IPS DF 6.9 (cell line): Measurements from ENCODE around the gene TMEM11.
A peak's percentile ranks its signal among the peaks of the same experiment; 100 is the strongest.

ENCODE experiments used
- DNase-seq: peaks from one replicate; pipeline ENCODE4 v3.0.0-alpha.2; 2013; ENCODE audit warnings: low read depth, low spot score
- H3K27ac ChIP-seq: one replicate; pipeline ENCODE4 v1.5.1; 2013; ENCODE audit warnings: low read length, control low read depth
- H3K27me3 ChIP-seq: 2 replicates; pipeline ENCODE4 v1.6.1; 2013; ENCODE audit warnings: mild to moderate bottlenecking, low read length; ENCODE audit not compliant: control insufficient read depth, insufficient read depth
- H3K36me3 ChIP-seq: 2 replicates; pipeline ENCODE4 v1.6.1; 2013; ENCODE audit warnings: low read length; ENCODE audit not compliant: control insufficient read depth, insufficient read depth
- H3K4me1 ChIP-seq: 2 replicates; pipeline ENCODE4 v1.6.1; 2013; ENCODE audit warnings: low read length; ENCODE audit not compliant: control insufficient read depth, insufficient read depth
- H3K4me3 ChIP-seq: 2 replicates; pipeline ENCODE4 v1.5.1; 2013; ENCODE audit warnings: mild to moderate bottlenecking, low read length
- H3K9me3 ChIP-seq: 2 replicates; pipeline ENCODE4 v1.6.1; 2013; ENCODE audit warnings: low read length, inconsistent platforms; ENCODE audit not compliant: control insufficient read depth, insufficient read depth
- WGBS: extraction: QIAGEN DNeasy Blood & Tissue Kit; methylation state at CpG from one replicate; pipeline ENCODE4 v1.1.7; 2013; ENCODE audit warnings: mixed read lengths, missing lambda C conversion rate; ENCODE audit not compliant: insufficient read length, insufficient coverage; 5-methylcytosine and 5-hydroxymethylcytosine counted together

TMEM11 gene

GRCh38 chr17:21223086-21223485 lies 9.1 kb upstream of the TMEM11 start:
- DNase-seq: no peak
- no peaks in the 10 kb centered on the region for H3K27me3 ChIP-seq
- H3K4me1 ChIP-seq: no peaks in the 10 kb centered on the region
- no peaks in the 10 kb centered on the region for H3K36me3 ChIP-seq
- H3K4me3 ChIP-seq: no peak overlapping the region
- H3K9me3 ChIP-seq: no peaks in the 10 kb centered on the region
- no peak overlapping the region for H3K27ac ChIP-seq
- no CpG with 5 or more reads among the region's 6 CpGs for WGBS

DNA sequence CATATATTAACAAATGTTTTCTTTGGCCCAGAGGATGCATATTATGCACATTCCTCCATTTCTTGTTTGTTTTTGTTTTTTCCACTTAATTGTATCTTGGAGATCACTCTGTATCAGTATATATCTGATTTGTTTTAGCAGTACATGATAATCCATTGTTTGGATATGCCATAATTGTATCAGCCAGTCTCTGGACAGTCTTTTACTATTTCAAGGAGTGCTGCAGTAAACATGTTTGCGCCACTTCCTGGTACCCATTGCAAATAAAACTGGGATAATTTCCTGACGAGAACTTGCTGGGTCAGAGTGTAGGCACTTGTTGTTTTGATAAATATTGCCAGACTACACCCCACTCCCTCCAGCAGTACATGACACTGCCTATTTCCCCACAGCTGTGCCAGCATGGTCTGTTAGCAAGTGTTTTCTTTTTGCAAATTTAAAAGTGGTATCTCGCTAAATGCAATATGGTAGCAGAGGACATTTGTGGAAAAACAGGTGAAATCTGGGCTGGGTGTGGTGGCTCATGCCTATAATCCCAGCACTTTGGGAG lies 4.9 kb upstream of the TMEM11 start:
- Histone ChIP-seq H3K4me1 (peaks cover 4% of the 10 kb centered on the region; the same call in 1 of the 2 replicates), H3K9me3 (no peaks in the 10 kb centered on the region), H3K27ac (no peak overlapping the region), H3K36me3 (no peaks in the 10 kb centered on the region), H3K27me3 (no peaks in the 10 kb centered on the region), H3K4me3 (no peak overlapping the region)
- no peak for DNase-seq
- WGBS: no CpG with 5 or more reads among the region's 3 CpGs

GRCh38 chr17:21218101-21218500 lies 4.1 kb upstream of the TMEM11 start:
- Histone ChIP-seq H3K4me3 (no peak overlapping the region), H3K27ac (no peak overlapping the region), H3K4me1 (peaks cover 4% of the 10 kb centered on the region; the same call in 1 of the 2 replicates), H3K36me3 (no peaks in the 10 kb centered on the region), H3K9me3 (no peaks in the 10 kb centered on the region), H3K27me3 (no peaks in the 10 kb centered on the region)
- WGBS: no CpG with 5 or more reads among the region's 3 CpGs
- no peak for DNase-seq

GRCh38 chr17:21217346-21217745 lies 3.4 kb upstream of the TMEM11 start:
- Histone ChIP-seq H3K4me3 (no peak overlapping the region), H3K27me3 (no peaks in the 10 kb centered on the region), H3K9me3 (no peaks in the 10 kb centered on the region), H3K27ac (no peak overlapping the region), H3K4me1 (peaks cover 4% of the 10 kb centered on the region; the same call in 1 of the 2 replicates), H3K36me3 (no peaks in the 10 kb centered on the region)
- DNase-seq: no peak
- no CpG with 5 or more reads among the region's 1 CpG for WGBS

GRCh38 chr17:21215935-21216334 lies 2.0 kb upstream of the TMEM11 start:
- no peak for DNase-seq
- WGBS: no CpG with 5 or more reads among the region's 6 CpGs
- Histone ChIP-seq H3K4me3 (no peak overlapping the region), H3K4me1 (peaks cover 4% of the 10 kb centered on the region; the same call in 1 of the 2 replicates), H3K27ac (no peak overlapping the region), H3K27me3 (no peaks in the 10 kb centered on the region), H3K36me3 (no peaks in the 10 kb centered on the region; the same call in 1 of the 2 replicates), H3K9me3 (no peaks in the 10 kb centered on the region)

- Histone ChIP-seq H3K9me3 (no peaks in the 10 kb centered on the region), H3K27me3 (no peaks in the 10 kb centered on the region), H3K36me3 (peaks cover 5% of the 10 kb centered on the region; the same call in 1 of the 2 replicates), H3K4me3 (peak overlapping the region; percentile 49; the same call in 1 of the 2 replicates), H3K4me1 (peaks cover 4% of the 10 kb centered on the region; the same call in 1 of the 2 replicates), H3K27ac (no peak overlapping the region)
- no peak for DNase-seq
- no CpG with 5 or more reads among the region's 23 CpGs for WGBS
Measured at GRCh38 chr17:21214777-21215541, 998 bp upstream of the TMEM11 start.

DNA sequence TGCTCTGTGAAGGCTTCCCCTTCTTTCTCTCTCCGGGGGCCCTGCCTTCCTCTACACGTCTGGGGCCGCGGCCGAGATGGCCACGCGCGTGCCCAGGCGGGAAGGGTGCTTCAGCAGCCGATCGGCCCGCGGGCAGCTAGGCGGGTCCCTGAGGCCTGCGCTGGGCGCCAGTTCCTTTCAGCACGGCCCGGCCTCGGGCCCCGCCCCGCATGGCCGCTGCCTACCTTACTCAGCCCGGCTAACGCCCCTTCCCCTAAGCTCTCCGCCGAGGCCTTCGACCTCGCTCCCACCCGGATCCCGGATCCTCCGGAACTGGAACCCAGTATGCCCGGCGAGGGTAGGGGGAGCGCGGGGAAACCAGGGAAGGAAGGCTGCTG lies 335 bp downstream of the TMEM11 start:
- DNase-seq: no peak
- H3K36me3 ChIP-seq: peaks cover 8% of the 10 kb centered on the region; the same call in 1 of the 2 replicates
- no CpG with 5 or more reads among the region's 35 CpGs for WGBS
- no peaks in the 10 kb centered on the region for H3K9me3 ChIP-seq
- no peaks in the 10 kb centered on the region for H3K27me3 ChIP-seq
- peaks cover 4% of the 10 kb centered on the region; the same call in 1 of the 2 replicates for H3K4me1 ChIP-seq
- H3K27ac ChIP-seq: no peak overlapping the region
- peak overlapping the region; percentile 95 for H3K4me3 ChIP-seq

DNA sequence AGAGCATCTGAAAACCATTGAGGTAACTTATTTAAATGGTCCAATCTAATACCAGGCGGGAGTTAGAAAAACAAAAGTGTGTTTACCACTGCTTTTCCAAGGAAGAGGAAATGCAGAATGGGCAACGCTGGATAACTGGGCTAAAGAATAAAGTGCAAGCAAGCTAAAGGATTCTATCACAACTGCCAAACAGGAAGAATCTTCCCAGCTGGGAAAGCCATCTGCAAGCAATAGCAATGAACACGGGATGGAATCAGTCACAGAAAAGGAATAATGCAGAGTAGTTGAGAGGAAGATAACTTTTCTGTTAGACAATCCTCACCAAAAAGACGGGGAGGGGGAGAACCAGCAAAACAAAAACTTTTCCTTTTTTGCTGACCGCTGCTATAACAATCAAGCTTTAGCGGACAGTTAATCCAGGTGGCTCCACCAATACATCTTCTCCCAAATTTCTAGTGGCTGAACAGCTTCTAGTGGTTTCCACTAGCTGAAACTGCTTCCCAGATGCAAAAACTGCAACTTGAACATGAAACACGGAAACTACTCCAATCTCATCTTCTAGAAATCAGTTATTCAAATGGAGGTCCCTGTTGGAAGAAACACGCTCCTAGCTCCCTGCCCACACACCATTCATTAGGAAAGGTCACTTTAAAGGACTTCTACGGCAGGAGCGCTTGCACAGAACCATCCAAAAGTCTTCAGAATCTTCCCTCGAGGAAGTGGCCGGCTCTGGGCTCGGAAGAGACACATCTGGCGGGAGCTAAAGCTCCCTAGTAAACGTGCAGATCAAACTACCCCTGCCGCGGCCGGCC lies 929 bp downstream of the TMEM11 start:
- Histone ChIP-seq H3K27ac (no peak overlapping the region), H3K27me3 (no peaks in the 10 kb centered on the region), H3K36me3 (peaks cover 12% of the 10 kb centered on the region; the same call in 1 of the 2 replicates), H3K4me3 (peak overlapping the region; percentile 95), H3K4me1 (peaks cover 4% of the 10 kb centered on the region; the same call in 1 of the 2 replicates), H3K9me3 (no peaks in the 10 kb centered on the region)
- no peak for DNase-seq
- no CpG with 5 or more reads among the region's 18 CpGs for WGBS

DNA sequence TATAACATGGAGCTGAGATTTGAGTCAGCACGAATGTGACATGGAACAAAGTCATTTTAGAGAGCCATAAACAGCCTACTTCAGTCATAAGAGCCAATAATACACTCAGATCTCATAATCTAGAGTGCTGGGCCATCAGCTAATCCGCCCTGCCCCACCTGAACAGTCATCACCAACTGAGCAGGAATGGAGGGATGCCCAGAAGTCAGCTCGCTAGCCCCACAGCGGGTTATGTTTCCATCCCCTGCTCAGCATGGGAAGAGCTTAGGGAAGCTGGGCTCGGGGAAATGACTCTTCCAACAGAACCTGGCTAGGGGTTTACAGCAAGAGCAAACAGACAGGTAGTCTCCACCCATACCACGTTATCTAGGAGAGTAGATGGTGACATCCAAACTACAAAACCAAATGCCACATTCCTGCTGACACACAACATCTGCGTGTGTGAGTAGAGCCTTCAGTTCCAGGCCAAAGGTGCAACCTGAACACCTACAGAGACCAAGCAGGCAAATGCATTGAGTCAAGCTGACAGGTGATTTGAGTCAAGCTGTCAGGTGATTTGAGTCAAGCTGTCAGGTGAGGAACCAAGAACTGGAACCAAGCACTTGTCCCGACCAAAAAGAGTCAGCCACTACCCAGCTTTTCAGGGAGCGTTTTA lies 2.0 kb downstream of the TMEM11 start:
- no peak for DNase-seq
- peaks cover 4% of the 10 kb centered on the region; the same call in 1 of the 2 replicates for H3K4me1 ChIP-seq
- WGBS: no CpG with 5 or more reads among the region's 9 CpGs
- H3K36me3 ChIP-seq: peaks cover 12% of the 10 kb centered on the region; the same call in 1 of the 2 replicates
- no peaks in the 10 kb centered on the region for H3K9me3 ChIP-seq
- no peak overlapping the region for H3K4me3 ChIP-seq
- no peak overlapping the region for H3K27ac ChIP-seq
- no peaks in the 10 kb centered on the region for H3K27me3 ChIP-seq
